HepG2 (cell line): ENCODE results near the gene BLOC1S4. TPM values are rescaled to one million over a fixed set of nuclear protein-coding genes. Genes with fewer than 3 reads are reported as not detected.

Experiments
- CBX5 ChIP-seq: sonication (generic); formaldehyde crosslinking; IDR thresholded peaks from 2 replicates; pipeline ENCODE4 v1.4.0; 2020; ENCODE audit warnings: missing genetic modification reagents, borderline replicate concordance
- GATA4 ChIP-seq: sonication (generic); IDR thresholded peaks from 2 replicates; pipeline ENCODE4 v1.6.1; 2016; ENCODE audit warnings: antibody characterized with exemption, low read depth, borderline replicate concordance
- HHEX ChIP-seq: IDR thresholded peaks from 2 replicates; pipeline ENCODE4 v1.6.1; 2016; ENCODE audit warnings: control low read depth
- HIVEP1 ChIP-seq: sonication (generic); formaldehyde crosslinking; IDR thresholded peaks from 2 replicates; pipeline ENCODE4 v1.4.0; 2020; ENCODE audit warnings: mild to moderate bottlenecking, missing genetic modification reagents
- MEF2D ChIP-seq: sonication (generic); formaldehyde crosslinking; IDR thresholded peaks from 2 replicates; pipeline ENCODE4 v1.5.1; 2020; ENCODE audit warnings: mild to moderate bottlenecking, missing genetic modification reagents
- MIXL1 ChIP-seq: IDR thresholded peaks from 2 replicates; pipeline ENCODE4 v1.6.1; 2016
- TCF7 ChIP-seq: sonication (generic); IDR thresholded peaks from 2 replicates; pipeline ENCODE4 v1.6.1; 2016; ENCODE audit warnings: antibody characterized with exemption, low read depth
- ZIK1 ChIP-seq: sonication (generic); formaldehyde crosslinking; IDR thresholded peaks from 2 replicates; pipeline ENCODE4 v1.5.0; 2020; ENCODE audit warnings: mild to moderate bottlenecking, low read depth, missing genetic modification reagents, borderline replicate concordance
- ZNF761 ChIP-seq: sonication (generic); formaldehyde crosslinking; conservative IDR thresholded peaks from 2 replicates; pipeline ENCODE4 v1.4.0; 2020; ENCODE audit warnings: mild to moderate bottlenecking, missing genetic modification reagents
- ZSCAN12 ChIP-seq: sonication (generic); formaldehyde crosslinking; IDR thresholded peaks from 2 replicates; pipeline ENCODE4 v1.9.0; 2021; ENCODE audit warnings: mild to moderate bottlenecking, missing genetic modification reagents
- polyA plus RNA-seq, 8 experiments: library from polyadenylated mRNA; depleted of rRNA in 3 of 8; stranded (reverse) in 7 of 8; unstranded in 1 of 8; fragments of >200 nt; fragmentation: Illumina TruSeq in 4 of 8; extraction: Trizol in 4 of 8; gene quantifications; 2 replicates each; pipeline versions ENCODE4 v1.2.1 to v1.2.3, GENCODE V29; 2011 to 2016; ENCODE audit warnings: low read depth in 4 of 8, missing spikeins in 1 of 8, mixed read lengths in 1 of 8; ENCODE audit not compliant: insufficient read depth in 1 of 8
- total RNA-seq, 5 experiments: library from RNA; depleted of rRNA; stranded (reverse); fragments of >200 nt; fragmentation: Illumina TruSeq; extraction: Trizol; gene quantifications; 2 replicates each; pipeline ENCODE4 v1.2.3, GENCODE V29; 2016; ENCODE audit warnings: low read depth in 1 of 5
- TF ChIP-seq, protein P1 (sequence below): sonication (generic); formaldehyde crosslinking; IDR thresholded peaks from 2 replicates; pipeline ENCODE4 v1.4.0; 2020; ENCODE audit warnings: missing genetic modification reagents
- TF ChIP-seq, protein P2 (sequence below): sonication (generic); formaldehyde crosslinking; IDR thresholded peaks from 2 replicates; pipeline ENCODE4 v1.4.0; 2020; ENCODE audit warnings: missing genetic modification reagents
- TF ChIP-seq, protein P3 (sequence below): sonication (generic); formaldehyde crosslinking; conservative IDR thresholded peaks from 2 replicates; pipeline ENCODE4 v1.4.0; 2020; ENCODE audit warnings: mild to moderate bottlenecking, missing genetic modification reagents, moderate library complexity
- TF ChIP-seq, protein P4 (sequence below): sonication (generic); formaldehyde crosslinking; IDR thresholded peaks from 2 replicates; pipeline ENCODE4 v1.4.0; 2020; ENCODE audit warnings: mild to moderate bottlenecking, missing genetic modification reagents

Gene BLOC1S4
- total and polyA plus RNA-seq, 2 of the 13 experiments (the other 11 are each of a cell fraction or from before 2014, with no cell fraction given): 15.5 to 20.9 TPM

DNA sequence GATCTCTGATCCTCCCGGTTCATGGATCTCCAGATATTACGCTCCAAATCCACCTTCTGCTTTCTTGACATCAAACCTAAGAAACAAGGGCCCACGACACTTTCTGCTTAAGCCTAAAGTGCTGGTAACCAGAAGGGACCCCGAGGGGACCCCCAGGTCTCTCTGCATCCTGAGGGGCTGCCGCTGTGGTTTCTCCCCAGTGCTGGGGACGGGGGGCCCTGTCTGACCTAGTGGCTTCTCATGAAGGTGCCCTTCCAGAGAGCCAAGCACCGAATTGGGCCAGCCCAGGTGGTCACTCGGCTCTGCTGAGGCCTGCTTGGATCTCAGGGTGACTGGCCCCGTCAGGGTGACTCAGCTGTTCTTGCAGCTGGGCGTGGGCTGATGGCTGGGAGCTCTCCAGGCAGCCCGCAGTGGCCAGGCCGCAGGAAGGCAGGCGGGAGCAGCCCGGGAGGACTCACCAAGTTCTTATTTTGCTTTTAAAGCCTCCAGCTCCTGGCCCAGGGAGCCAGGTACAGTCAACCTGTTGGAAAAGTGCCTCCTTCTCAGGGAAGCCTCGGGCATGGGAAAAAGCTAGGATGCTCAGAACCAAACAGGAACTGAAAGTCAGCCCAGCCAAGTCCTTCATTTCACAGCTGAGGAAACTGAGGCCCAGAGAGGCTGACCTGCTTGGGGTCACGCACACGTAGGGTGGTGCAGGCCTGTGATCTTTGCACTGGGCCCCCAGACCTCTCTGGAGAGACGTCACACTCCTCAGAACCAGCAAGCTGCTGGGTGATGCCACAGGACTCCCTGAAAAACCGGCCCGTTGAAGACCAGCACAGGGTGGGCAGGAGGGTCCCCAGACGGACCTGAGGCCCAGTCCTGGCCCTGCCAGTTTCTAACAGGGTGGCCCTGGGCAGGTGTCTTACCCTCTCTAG lies 16.7 kb downstream of the BLOC1S4 start (continued):
- TF ChIP-seq MEF2D (CRISPR knock-in tag): peak; percentile 40; the same call in 1 of the 2 replicates
- TF ChIP-seq, protein P1, sequence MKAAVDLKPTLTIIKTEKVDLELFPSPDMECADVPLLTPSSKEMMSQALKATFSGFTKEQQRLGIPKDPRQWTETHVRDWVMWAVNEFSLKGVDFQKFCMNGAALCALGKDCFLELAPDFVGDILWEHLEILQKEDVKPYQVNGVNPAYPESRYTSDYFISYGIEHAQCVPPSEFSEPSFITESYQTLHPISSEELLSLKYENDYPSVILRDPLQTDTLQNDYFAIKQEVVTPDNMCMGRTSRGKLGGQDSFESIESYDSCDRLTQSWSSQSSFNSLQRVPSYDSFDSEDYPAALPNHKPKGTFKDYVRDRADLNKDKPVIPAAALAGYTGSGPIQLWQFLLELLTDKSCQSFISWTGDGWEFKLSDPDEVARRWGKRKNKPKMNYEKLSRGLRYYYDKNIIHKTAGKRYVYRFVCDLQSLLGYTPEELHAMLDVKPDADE: no peak
- no peak; the same call in none of the 2 replicates for TF ChIP-seq CBX5 (CRISPR knock-in tag)
- no peak; the same call in 1 of the 2 replicates for TF ChIP-seq ZIK1 (CRISPR knock-in tag)
- no peak for TF ChIP-seq MIXL1
- TF ChIP-seq TCF7: no peak
- no peak for TF ChIP-seq ZNF761 (CRISPR knock-in tag)
- TF ChIP-seq ZSCAN12 (CRISPR knock-in tag): no peak
- TF ChIP-seq, protein P2, sequence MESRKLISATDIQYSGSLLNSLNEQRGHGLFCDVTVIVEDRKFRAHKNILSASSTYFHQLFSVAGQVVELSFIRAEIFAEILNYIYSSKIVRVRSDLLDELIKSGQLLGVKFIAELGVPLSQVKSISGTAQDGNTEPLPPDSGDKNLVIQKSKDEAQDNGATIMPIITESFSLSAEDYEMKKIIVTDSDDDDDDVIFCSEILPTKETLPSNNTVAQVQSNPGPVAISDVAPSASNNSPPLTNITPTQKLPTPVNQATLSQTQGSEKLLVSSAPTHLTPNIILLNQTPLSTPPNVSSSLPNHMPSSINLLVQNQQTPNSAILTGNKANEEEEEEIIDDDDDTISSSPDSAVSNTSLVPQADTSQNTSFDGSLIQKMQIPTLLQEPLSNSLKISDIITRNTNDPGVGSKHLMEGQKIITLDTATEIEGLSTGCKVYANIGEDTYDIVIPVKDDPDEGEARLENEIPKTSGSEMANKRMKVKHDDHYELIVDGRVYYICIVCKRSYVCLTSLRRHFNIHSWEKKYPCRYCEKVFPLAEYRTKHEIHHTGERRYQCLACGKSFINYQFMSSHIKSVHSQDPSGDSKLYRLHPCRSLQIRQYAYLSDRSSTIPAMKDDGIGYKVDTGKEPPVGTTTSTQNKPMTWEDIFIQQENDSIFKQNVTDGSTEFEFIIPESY: peak; percentile 43; the same call in 1 of the 2 replicates
- no peak for TF ChIP-seq GATA4
- no peak for TF ChIP-seq HIVEP1 (CRISPR knock-in tag)
- TF ChIP-seq, protein P3, sequence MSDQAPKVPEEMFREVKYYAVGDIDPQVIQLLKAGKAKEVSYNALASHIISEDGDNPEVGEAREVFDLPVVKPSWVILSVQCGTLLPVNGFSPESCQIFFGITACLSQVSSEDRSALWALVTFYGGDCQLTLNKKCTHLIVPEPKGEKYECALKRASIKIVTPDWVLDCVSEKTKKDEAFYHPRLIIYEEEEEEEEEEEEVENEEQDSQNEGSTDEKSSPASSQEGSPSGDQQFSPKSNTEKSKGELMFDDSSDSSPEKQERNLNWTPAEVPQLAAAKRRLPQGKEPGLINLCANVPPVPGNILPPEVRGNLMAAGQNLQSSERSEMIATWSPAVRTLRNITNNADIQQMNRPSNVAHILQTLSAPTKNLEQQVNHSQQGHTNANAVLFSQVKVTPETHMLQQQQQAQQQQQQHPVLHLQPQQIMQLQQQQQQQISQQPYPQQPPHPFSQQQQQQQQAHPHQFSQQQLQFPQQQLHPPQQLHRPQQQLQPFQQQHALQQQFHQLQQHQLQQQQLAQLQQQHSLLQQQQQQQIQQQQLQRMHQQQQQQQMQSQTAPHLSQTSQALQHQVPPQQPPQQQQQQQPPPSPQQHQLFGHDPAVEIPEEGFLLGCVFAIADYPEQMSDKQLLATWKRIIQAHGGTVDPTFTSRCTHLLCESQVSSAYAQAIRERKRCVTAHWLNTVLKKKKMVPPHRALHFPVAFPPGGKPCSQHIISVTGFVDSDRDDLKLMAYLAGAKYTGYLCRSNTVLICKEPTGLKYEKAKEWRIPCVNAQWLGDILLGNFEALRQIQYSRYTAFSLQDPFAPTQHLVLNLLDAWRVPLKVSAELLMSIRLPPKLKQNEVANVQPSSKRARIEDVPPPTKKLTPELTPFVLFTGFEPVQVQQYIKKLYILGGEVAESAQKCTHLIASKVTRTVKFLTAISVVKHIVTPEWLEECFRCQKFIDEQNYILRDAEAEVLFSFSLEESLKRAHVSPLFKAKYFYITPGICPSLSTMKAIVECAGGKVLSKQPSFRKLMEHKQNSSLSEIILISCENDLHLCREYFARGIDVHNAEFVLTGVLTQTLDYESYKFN (CRISPR knock-in tag): no peak
- TF ChIP-seq HHEX (CRISPR knock-in tag): no peak
- TF ChIP-seq, protein P4, sequence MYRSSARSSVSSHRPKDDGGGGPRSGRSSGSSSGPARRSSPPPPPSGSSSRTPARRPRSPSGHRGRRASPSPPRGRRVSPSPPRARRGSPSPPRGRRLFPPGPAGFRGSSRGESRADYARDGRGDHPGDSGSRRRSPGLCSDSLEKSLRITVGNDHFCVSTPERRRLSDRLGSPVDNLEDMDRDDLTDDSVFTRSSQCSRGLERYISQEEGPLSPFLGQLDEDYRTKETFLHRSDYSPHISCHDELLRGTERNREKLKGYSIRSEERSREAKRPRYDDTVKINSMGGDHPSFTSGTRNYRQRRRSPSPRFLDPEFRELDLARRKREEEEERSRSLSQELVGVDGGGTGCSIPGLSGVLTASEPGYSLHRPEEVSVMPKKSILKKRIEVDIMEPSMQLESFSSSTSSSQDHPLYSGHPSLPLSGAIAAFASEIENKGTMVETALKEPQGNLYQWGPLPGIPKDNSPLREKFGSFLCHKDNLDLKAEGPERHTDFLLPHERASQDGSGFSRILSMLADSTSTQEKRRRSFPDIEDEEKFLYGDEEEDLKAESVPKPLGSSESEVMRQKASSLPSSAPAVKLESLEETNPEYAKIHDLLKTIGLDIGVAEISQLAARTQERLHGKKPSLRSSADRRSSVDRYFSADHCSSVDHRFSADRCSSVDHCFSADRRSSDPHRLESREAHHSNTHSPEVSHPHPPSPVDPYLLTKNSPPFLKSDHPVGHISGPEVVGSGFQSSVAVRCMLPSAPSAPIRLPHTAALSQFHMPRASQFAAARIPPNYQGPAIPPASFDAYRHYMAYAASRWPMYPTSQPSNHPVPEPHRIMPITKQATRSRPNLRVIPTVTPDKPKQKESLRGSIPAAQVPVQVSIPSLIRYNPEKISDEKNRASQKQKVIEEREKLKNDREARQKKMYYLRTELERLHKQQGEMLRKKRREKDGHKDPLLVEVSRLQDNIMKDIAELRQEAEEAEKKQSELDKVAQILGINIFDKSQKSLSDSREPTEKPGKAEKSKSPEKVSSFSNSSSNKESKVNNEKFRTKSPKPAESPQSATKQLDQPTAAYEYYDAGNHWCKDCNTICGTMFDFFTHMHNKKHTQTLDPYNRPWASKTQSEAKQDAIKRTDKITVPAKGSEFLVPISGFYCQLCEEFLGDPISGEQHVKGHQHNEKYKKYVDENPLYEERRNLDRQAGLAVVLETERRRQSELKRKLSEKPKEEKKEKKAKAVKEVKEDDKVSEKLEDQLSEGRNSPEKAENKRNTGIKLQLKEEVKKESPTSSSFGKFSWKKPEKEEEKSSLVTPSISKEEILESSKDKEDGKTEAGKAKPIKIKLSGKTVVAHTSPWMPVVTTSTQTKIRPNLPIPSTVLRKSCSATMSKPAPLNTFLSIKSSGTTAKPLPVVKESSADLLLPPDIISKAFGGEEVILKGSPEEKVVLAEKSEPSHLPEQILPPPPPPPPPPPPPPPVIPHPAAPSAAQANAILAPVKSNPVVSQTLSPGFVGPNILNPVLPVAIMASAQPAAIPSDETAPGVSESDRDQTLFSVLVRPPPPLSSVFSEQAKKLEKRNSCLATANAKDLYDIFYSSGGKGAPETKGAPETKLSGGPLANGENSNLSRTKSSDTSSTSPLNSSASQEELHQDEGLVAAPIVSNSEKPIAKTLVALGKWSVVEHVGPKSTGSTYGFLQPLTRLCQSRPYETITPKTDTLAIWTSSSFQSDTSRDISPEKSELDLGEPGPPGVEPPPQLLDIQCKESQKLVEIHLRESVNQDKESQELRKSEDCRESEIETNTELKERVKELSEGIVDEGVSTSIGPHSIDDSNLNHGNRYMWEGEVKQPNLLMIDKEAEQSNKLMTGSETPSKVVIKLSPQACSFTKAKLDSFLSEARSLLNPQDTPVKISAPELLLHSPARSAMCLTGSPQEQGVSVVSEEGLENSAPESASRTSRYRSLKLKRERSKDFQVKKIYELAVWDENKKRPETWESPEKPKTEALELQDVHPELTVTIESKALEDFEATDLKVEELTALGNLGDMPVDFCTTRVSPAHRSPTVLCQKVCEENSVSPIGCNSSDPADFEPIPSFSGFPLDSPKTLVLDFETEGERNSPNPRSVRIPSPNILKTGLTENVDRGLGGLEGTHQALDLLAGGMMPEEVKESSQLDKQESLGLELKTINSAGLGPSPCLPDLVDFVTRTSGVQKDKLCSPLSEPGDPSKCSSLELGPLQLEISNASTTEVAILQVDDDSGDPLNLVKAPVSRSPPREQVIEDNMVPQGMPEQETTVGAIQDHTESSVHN (CRISPR knock-in tag): no peak
